Measurements from ENCODE around the gene ZCWPW1.

GRCh38 chr7:100433592-100434296, 5.2 kb upstream of the ZCWPW1 start:
- no peak for TF ChIP-seq CTCF (conservative IDR thresholded peaks at IDR 0.05; ENCODE audit: low read length)
- TF ChIP-seq EZH2phosphoT487 (IDR thresholded peaks at IDR 0.05; ENCODE audit: borderline replicate concordance, low read depth, low read length) = no peak
